ENCODE results near the gene OR2F1. TPM values are rescaled to one million over a fixed set of nuclear protein-coding genes. Genes with fewer than 3 reads are reported as not detected.

The OR2F1 gene
- total RNA-seq, 2 donors from 2014 or later: not detected

DNA sequence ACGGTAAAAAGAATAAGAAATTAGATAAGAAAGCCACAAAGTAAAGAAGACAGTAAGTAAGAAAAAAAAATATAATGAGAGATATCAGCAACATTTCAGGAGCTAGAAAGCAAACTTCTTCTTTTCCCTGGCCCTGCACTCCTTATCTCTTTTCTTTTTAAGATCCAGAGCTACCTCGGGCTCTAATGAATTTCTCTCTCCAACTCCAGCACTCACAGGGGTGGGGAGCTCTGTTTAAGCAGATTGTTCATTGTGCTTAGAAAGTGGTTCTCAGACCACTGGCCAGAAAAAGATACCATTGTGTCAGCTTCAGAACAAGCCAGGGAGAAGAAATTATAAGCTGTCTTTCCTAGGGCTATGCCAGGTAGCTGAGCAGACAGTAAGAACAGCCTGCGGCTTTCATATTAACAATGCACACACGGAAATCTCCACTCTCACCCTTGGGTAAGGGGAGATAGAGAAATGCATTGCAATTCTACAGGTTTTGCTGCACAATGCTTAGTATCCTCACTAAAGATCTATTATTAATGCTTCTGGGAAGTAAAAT, 19.3 kb downstream of the OR2F1 start:
- Mint-ChIP-seq H3K4me3 (no peak overlapping the region), H3K4me1 (ENCODE audit: low read depth) (no peaks in the 10 kb centered on the region), H3K27ac (no peak overlapping the region), H3K9me3 (no peaks in the 10 kb centered on the region), H3K36me3 (ENCODE audit: insufficient read depth in 2 of 2) (peaks cover 0 to 3% of the 10 kb centered on the region in 2 donors), H3K27me3 (ENCODE audit: low read depth) (no peaks in the 10 kb centered on the region)
- DNase-seq: no peak
- no peak for ATAC-seq (replicated peaks in 1 of 2)

GRCh38 chr7:143974459-143974858, 19.8 kb downstream of the OR2F1 start:
- Mint-ChIP-seq H3K4me1 (ENCODE audit: low read depth) (no peaks in the 10 kb centered on the region), H3K27me3 (ENCODE audit: low read depth) (no peaks in the 10 kb centered on the region), H3K9me3 (no peaks in the 10 kb centered on the region), H3K27ac (no peak overlapping the region), H3K36me3 (ENCODE audit: insufficient read depth in 2 of 2) (peaks cover 0 to 3% of the 10 kb centered on the region in 2 donors), H3K4me3 (no peak overlapping the region)
- no peak for DNase-seq
- no peak for ATAC-seq (replicated peaks in 1 of 2)

DNA sequence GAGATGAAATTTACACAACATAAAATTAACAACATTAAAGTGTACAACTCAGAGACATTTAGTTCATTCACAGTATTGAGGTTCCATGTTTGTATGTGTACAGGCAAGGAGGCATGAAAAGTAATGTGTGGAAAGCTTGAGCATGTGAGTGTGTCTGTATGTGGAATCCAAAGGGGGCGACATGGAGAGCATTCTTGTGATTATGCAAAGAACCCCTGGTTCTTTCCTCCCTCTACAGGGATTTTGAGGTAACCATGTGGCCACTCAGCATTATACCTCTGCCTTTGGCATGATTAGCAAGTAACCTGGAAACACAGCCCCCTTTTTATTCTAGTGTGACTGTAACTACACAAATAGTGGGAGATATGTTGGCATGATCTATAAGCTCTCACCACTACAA, 21.0 kb downstream of the OR2F1 start:
- DNase-seq (no peak), ATAC-seq (replicated peaks in 1 of 2) (no peak)
- no peaks in the 10 kb centered on the region for H3K9me3 Mint-ChIP-seq
- peaks cover 0 to 3% of the 10 kb centered on the region in 2 donors for H3K36me3 Mint-ChIP-seq (ENCODE audit: insufficient read depth in 2 of 2)
- H3K27ac Mint-ChIP-seq: no peak overlapping the region
- no peaks in the 10 kb centered on the region for H3K4me1 Mint-ChIP-seq (ENCODE audit: low read depth)
- H3K27me3 Mint-ChIP-seq (ENCODE audit: low read depth): no peaks in the 10 kb centered on the region
- no peak overlapping the region for H3K4me3 Mint-ChIP-seq

DNA sequence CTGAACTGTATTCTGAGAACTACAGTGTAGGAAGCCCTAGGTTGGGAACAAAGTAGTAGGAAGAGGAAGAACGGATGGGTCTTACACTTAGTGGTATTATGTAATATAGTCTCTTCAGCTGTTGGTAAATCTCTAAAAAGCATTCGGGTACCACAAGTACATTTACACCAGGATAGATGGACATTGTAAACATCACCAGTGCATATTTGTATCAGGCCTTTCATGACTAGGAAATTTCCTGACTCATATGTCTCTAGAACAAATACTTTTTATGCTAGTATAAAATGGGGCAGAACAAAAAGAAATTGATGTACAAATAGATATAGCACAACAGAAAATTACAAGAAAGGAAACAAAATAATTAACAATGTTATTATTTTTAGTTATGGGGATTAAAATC, 23.9 kb downstream of the OR2F1 start:
- Mint-ChIP-seq H3K9me3 (no peaks in the 10 kb centered on the region), H3K27ac (no peak overlapping the region), H3K36me3 (ENCODE audit: insufficient read depth in 2 of 2) (no peaks in the 10 kb centered on the region), H3K4me1 (ENCODE audit: low read depth) (no peaks in the 10 kb centered on the region), H3K4me3 (no peak overlapping the region), H3K27me3 (ENCODE audit: low read depth) (no peaks in the 10 kb centered on the region)
- ATAC-seq (replicated peaks in 1 of 2) (no peak), DNase-seq (no peak)

DNA sequence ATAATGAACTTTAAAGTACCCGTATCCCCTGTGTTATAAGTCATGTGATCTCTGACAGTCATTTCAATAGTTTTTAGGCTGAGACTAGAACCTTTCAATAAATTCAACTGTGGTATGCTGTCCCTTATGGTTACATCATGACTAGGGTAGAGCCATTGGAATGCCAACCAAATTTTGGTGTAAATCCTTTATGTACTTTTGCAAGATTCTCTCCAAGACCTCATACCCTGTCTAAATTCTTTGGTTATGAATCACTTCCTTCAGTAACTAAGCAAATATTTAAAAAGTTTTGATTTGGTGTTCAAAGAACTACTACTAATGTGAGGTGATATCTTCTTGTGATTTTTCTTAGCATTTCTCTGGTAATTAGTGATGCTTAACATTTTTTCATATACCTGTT, 24.7 kb downstream of the OR2F1 start:
- Mint-ChIP-seq H3K27ac (no peak overlapping the region), H3K9me3 (no peaks in the 10 kb centered on the region), H3K4me3 (no peak overlapping the region), H3K36me3 (ENCODE audit: insufficient read depth in 2 of 2) (no peaks in the 10 kb centered on the region), H3K4me1 (ENCODE audit: low read depth) (no peaks in the 10 kb centered on the region), H3K27me3 (ENCODE audit: low read depth) (no peaks in the 10 kb centered on the region)
- DNase-seq: no peak
- no peak for ATAC-seq (replicated peaks in 1 of 2)

DNA sequence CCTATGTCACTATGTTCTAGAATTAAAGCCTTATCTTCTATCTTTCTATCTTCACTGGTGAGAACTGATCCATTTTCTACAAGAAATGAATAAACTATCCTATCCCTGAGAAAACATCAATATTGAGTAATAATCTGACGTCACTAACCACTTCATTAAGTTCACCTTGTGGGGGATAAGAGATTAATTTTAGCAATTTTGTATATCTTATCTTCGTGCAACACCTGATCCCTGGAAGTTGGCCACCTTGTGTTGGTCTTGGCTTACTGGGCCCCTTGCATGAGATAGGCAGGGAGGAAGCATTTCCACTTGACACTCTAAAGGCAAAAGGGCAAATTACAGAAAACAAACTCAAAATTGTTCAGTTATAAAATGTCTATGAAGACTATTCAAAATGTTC, 25.4 kb downstream of the OR2F1 start:
- H3K4me3 Mint-ChIP-seq: no peak overlapping the region
- no peak overlapping the region for H3K27ac Mint-ChIP-seq
- no peaks in the 10 kb centered on the region for H3K4me1 Mint-ChIP-seq (ENCODE audit: low read depth)
- H3K36me3 Mint-ChIP-seq (ENCODE audit: insufficient read depth in 2 of 2): no peaks in the 10 kb centered on the region
- ATAC-seq (replicated peaks in 1 of 2) (no peak), DNase-seq (no peak)
- H3K27me3 Mint-ChIP-seq (ENCODE audit: low read depth): no peaks in the 10 kb centered on the region
- H3K9me3 Mint-ChIP-seq: no peaks in the 10 kb centered on the region

DNA sequence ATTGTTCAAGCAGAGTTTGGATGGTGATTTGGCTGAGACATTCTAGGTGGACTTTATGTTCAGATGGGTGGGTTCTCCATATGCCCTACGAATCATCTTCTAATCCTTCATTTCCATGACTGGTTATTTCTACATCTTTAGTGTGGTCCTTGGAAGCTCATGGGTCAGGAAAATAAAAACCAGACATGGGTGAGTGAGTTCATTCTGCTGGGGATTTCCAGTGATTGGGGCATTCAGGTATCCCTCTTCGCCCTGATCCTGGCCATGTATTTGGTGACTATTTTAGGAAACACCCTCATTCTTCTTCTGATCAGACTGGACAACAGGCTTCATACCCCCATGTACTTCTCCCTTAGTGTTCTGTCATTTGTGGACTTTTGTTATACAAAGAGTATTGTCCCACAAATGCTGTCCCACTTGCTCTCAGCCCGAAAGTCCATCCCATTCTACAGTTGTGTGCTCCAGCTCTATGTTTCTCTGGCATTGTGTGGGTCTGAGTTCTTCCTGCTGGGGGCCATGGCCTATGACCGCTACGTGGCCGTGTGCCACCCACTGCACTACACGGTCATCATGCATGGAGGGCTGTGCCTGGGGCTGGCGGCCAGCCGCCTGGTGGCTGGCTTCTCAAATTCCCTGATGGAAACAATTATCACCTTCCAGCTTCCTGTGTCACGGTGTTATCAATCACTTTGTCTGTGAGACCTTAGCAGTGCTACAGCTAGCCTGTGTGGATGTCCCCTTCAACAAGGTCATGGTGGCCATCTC, 26.3 kb downstream of the OR2F1 start:
- Mint-ChIP-seq H3K4me1 (ENCODE audit: low read depth) (no peaks in the 10 kb centered on the region), H3K4me3 (no peak overlapping the region), H3K9me3 (no peaks in the 10 kb centered on the region), H3K36me3 (ENCODE audit: insufficient read depth in 2 of 2) (no peaks in the 10 kb centered on the region), H3K27ac (no peak overlapping the region), H3K27me3 (ENCODE audit: low read depth) (no peaks in the 10 kb centered on the region)
- no peak for ATAC-seq (replicated peaks in 1 of 2)
- DNase-seq: no peak

GRCh38 chr7:143983960-143984359, 29.3 kb downstream of the OR2F1 start:
- no peak for ATAC-seq (replicated peaks in 1 of 2)
- Mint-ChIP-seq H3K9me3 (peaks cover 0 to 2% of the 10 kb centered on the region in 2 donors), H3K4me3 (no peak overlapping the region), H3K4me1 (ENCODE audit: low read depth) (peaks cover 11% of the 10 kb centered on the region), H3K27me3 (ENCODE audit: low read depth) (no peaks in the 10 kb centered on the region), H3K36me3 (ENCODE audit: insufficient read depth in 2 of 2) (no peaks in the 10 kb centered on the region), H3K27ac (no peak overlapping the region)
- no peak for DNase-seq

DNA sequence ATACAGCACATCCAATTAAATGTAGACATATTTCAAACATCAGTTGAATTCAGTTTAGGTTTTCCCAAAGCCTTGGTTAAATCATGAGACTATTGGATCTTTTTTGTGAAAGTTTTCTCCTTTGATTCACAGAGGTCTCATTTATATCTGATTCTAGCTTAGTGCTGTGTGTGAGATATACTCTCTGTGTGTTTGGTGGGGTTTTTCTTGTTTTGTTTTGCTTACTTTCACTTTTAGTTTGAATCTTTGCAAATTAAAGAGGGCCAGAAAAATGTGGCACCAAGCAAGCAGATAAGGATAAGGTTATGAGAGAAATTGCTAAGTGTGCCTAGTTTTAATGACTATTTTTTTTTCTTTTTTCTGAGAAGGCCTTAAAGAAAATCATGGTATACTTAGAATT, 32.9 kb downstream of the OR2F1 start:
- Mint-ChIP-seq H3K27ac (peak overlapping the region; percentile 79), H3K4me1 (ENCODE audit: low read depth) (peaks cover 11% of the 10 kb centered on the region), H3K27me3 (ENCODE audit: low read depth) (peaks cover 1% of the 10 kb centered on the region), H3K36me3 (ENCODE audit: insufficient read depth in 2 of 2) (peaks cover 2% of the 10 kb centered on the region in 2 donors), H3K9me3 (peaks cover 0 to 6% of the 10 kb centered on the region in 2 donors), H3K4me3 (peak overlapping the region; percentile 2 to 57)
- ATAC-seq (replicated peaks in 1 of 2) (peak in 1 of 2 donors; percentile 41), DNase-seq (no peak)

DNA sequence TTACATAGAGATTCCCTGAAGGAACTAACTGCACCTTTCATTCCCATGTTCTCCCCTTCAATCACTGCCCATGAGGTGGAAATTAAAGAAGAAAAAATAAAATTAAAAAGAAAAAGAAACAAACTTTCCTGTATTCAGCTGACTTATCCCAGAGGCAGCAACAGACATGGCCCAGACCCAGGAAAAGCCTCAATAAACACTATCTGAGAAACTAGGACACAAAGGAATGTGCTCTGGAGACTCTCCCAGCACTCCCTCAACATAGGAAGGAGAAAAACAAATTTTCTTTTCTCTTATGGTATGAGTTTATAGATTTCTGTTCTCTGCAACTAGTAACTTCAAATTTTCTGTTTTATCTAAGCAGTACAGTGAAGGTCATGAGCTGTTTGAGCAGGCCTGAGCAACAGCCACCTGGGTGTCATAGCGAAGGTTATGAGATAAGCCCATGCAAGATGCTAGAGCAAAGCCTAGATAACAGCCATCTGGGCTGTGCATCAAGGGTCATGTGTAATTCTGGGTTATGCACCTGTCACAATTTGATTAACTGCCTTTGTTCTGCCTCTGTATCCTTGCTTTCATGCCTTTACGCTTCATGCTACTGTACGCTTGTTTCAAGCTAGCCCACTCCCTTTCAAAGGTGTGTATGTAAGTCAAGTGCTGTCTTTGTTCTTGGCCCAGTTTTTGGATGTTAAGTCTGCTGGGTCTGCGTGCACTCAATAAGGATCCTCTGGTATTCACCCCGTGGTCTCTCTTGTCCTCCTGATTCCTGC, 34.5 kb downstream of the OR2F1 start:
- Mint-ChIP-seq H3K4me1 (ENCODE audit: low read depth) (peaks cover 11% of the 10 kb centered on the region), H3K4me3 (no peak overlapping the region), H3K27ac (no peak overlapping the region), H3K9me3 (peaks cover 0 to 6% of the 10 kb centered on the region in 2 donors), H3K36me3 (ENCODE audit: insufficient read depth in 2 of 2) (peaks cover 2% of the 10 kb centered on the region in 2 donors), H3K27me3 (ENCODE audit: low read depth) (peaks cover 10% of the 10 kb centered on the region)
- no peak for DNase-seq
- no peak for ATAC-seq (replicated peaks in 1 of 2)

DNA sequence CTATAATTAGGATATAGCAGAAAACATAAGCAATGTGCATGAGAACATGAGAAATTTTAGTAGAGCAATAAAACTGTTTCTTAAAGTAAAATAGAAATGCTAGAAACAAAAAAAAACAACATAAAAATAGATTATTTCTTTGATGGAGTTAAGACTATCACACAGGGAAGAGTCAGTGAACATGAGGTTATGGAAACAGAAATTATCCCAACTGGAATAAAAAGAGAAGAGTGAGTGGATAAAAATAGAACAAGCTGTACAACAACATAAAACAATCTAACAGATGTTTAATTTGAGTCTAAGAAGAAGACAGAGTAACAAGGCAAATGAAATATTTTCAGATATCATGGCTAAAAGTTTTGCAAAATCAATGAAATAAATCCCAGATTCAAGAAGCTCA, 38.0 kb downstream of the OR2F1 start:
- ATAC-seq (replicated peaks in 1 of 2) (no peak), DNase-seq (no peak)
- peaks cover 0 to 5% of the 10 kb centered on the region in 2 donors for H3K9me3 Mint-ChIP-seq
- H3K27ac Mint-ChIP-seq: no peak overlapping the region
- no peak overlapping the region for H3K4me3 Mint-ChIP-seq
- peaks cover 2% of the 10 kb centered on the region for H3K4me1 Mint-ChIP-seq (ENCODE audit: low read depth)
- H3K27me3 Mint-ChIP-seq (ENCODE audit: low read depth): peaks cover 10% of the 10 kb centered on the region
- H3K36me3 Mint-ChIP-seq (ENCODE audit: insufficient read depth in 2 of 2): peaks cover 2% of the 10 kb centered on the region in 2 donors

DNA sequence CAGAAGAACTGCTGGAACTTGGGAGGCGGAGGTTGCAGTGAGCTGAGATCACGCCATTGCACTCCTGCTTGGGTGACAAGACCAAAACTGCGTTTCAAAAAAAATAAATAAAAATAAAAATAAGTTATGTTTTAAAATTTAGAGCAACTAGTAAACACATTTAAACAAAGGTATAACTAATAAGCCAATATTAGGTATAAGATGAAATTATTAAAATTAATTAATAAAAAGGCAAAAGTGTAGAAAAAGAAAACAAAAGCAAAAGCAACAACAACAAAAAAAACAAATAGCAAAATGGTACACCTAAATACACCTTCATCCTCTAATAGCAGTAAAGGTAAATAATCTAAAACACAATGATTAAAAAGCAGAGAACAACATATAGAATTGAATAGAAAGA, 39.3 kb downstream of the OR2F1 start:
- peaks cover 0 to 5% of the 10 kb centered on the region in 2 donors for H3K9me3 Mint-ChIP-seq
- no peaks in the 10 kb centered on the region for H3K4me1 Mint-ChIP-seq (ENCODE audit: low read depth)
- H3K27ac Mint-ChIP-seq: no peak overlapping the region
- peaks cover 10% of the 10 kb centered on the region for H3K27me3 Mint-ChIP-seq (ENCODE audit: low read depth)
- H3K4me3 Mint-ChIP-seq: no peak overlapping the region
- DNase-seq (no peak), ATAC-seq (replicated peaks in 1 of 2) (no peak)
- peaks cover 2% of the 10 kb centered on the region in 2 donors for H3K36me3 Mint-ChIP-seq (ENCODE audit: insufficient read depth in 2 of 2)

DNA sequence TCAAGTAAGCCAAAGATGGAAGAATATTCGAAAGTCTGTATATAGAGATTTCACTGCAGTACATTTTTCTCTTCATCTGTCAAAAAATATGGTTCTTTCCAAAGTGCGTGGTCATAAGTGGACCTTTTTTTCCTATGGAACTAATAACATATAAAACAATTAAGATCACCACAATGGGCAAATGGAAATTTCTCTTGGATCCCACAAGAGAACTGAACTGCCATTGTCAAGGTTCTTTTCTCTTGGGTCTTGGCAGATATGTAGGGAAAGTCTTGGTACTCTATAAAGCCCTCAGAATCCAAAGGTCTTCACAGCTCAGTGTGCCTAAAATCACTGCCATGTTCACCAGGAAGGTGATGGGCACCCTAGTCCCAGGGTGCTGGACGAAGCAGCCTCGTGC, 45.4 kb downstream of the OR2F1 start, which contains the start of gene OR6B1:
OR6B1 (plus strand) TSS at position 301 of the 400 bp plus-strand sequence. CDS start 3,677 bp downstream, outside the sequence.
- no peaks in the 10 kb centered on the region for H3K36me3 Mint-ChIP-seq (ENCODE audit: insufficient read depth in 2 of 2)
- no peaks in the 10 kb centered on the region for H3K4me1 Mint-ChIP-seq (ENCODE audit: low read depth)
- no peak within 1 kb of the TSS for H3K27ac Mint-ChIP-seq
- H3K4me3 Mint-ChIP-seq: no peak within 1 kb of the TSS
- H3K9me3 Mint-ChIP-seq: no peaks in the 10 kb centered on the region
- DNase-seq (no peak), ATAC-seq (replicated peaks in 1 of 2) (no peak)
- peaks cover 13% of the 10 kb centered on the region for H3K27me3 Mint-ChIP-seq (ENCODE audit: low read depth)

Data from activated T-cell treated with anti-CD3 and anti-CD28 coated beads, Interleukin-2, amount 50 U/mL, for 72 hours (primary cell).